ENCODE data around the gene KL.

Gene KL

DNA sequence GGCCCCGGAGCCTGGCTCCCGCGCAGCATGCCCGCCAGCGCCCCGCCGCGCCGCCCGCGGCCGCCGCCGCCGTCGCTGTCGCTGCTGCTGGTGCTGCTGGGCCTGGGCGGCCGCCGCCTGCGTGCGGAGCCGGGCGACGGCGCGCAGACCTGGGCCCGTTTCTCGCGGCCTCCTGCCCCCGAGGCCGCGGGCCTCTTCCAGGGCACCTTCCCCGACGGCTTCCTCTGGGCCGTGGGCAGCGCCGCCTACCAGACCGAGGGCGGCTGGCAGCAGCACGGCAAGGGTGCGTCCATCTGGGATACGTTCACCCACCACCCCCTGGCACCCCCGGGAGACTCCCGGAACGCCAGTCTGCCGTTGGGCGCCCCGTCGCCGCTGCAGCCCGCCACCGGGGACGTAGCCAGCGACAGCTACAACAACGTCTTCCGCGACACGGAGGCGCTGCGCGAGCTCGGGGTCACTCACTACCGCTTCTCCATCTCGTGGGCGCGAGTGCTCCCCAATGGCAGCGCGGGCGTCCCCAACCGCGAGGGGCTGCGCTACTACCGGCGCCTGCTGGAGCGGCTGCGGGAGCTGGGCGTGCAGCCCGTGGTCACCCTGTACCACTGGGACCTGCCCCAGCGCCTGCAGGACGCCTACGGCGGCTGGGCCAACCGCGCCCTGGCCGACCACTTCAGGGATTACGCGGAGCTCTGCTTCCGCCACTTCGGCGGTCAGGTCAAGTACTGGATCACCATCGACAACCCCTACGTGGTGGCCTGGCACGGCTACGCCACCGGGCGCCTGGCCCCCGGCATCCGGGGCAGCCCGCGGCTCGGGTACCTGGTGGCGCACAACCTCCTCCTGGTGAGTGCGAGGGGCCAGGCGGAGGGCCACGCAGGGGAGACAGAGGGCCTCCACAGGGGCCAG lies at the start of gene KL:
TSS of gene KL (plus strand) at position 10 of the 909 bp plus-strand sequence. CDS start at position 28, 18 bp downstream.
- DNase-seq (ENCODE audit: low read depth, low spot score): no peak

DNA sequence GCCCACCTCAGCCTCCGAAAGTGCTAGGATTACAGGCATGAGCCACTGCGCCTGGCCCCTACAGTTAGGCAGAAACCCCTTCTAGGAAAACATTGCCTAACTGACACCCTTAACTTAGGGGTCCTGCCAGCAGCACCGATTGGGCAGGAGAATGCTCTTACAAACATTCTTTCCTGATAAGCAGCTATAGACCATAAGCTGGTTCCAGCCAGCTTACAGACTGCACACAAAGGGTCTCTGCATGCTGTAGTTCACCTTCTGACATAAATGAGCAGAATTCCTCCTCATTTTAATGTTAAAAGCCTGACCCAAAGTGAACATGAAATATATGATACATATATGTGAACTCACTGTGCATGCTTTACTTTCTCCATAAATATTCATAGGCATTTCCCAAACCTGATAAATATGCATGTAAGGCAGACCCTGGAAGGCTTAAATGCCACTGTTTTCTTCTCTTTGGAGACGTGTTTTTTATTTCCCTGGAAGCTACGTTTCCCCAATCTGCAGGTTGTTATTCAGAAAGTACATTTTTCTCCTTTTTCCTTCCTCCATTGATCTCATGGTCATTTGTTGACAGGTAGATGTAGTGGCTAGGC lies 48.5 kb upstream of the KL start:
- no peak for DNase-seq (ENCODE audit: low read depth, low spot score)

DNA sequence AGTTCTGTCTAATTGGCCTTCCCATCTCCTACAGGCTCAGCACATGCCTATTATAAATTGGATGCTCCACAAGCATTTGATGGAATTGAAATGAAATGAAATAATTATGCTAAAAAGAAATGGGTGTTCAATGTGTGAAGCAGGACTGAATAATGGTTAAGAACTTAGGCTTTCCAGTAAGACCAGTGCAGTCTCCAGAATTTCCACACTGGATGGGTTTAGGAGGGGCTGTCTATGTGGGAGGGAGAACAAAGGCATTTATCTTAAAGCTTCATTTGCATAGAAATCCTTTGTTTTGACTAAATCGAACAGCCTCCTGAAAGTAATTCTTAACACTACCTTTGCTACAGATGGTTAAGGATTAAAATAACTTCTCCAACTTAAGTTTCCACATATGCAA lies 47.9 kb upstream of the KL start:
- no peak for DNase-seq (ENCODE audit: low read depth, low spot score)

DNA sequence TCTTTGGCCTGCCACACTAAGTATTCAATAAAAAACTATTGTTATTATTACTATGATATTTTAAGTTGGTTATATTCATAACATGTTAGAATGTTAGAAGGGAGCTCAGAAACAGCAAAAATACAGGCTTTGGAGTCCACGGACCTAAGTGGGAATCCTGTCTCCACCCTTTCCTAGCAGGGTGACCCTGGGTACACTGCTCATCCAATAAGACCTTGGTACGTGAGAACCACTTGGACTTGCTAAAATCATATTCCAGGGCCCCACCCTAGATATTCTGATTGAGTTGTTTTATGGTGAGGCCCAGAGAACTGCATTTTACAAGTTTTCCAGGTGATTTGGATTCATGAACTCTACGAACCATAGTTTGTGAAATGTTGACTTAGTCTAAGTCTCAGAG lies 47.4 kb upstream of the KL start:
- no peak for DNase-seq (ENCODE audit: low read depth, low spot score)

DNA sequence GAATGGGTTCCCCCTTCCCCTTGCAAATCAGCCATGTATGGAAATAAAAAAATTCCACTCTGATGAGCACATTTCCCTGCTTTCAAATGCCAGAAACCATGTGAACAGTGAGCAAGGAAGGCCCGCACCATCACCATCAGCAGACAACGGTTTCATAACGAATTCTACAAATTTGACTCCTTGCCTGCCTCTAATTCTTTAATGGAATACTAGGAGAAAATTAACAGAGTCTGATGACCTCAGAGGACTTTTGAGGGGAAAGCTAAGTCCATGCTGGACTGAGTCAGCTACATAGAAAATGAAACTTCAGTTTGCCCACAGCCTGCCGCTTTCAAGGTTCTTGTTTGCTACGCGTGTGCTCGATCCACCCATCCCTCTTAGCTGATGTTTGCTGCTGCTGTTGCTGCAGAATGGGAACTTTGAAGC lies 46.7 kb upstream of the KL start:
- DNase-seq (ENCODE audit: low read depth, low spot score): no peak

DNA sequence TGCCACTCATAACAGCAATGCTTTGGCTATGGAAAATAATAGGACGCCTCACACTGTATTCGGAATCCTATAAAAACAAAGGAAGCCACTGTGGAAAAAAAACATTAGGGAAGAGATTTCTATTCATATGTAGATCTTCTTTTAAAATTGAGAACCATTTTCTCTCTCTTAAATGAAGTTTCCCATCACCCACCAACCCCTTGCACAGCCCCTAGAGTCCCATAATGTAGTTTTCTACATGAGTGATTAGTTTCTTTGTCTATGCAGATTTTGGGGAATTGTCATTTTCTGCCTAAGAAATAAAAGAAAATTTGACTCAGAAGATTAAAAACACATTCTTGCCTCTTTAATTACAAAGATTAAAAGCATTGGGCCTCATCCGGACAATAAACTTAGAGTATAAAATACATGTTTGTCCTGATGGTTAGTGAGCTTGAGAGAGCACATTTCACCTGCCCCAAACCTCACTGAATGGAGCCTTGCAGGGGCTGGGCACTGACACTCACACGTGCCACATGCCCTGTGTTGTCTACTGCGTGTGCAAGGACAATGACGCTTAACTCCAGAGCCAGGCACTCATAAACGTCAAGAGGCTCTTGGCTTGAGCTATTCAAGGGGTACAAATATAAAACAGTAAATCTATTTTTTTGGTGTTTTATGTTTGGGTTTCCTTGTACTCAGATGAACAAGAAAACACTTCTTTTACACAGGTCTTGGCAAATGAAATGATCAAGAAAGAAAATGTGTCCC lies 40.0 kb upstream of the KL start:
- DNase-seq (ENCODE audit: low read depth, low spot score): no peak

DNA sequence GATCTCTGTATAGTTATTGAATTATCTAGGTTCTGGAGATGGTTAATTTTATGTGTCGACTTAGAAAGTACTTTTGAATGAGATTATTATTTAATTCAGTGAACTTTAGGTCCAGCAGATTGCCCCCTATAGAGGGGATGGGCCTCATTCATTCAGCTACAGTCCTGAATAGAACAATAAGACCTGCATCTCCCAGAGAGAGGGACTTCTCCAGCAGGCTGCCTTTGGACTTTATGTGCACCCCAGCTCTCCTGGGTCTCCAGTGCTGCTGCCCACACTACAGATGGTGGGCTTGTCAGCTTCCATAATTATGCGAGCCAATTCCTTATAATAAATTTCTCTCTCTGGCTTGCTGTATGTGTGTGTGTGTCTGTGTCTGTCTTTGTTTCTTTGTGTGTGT lies 39.3 kb upstream of the KL start:
- DNase-seq (ENCODE audit: low read depth, low spot score): no peak

DNA sequence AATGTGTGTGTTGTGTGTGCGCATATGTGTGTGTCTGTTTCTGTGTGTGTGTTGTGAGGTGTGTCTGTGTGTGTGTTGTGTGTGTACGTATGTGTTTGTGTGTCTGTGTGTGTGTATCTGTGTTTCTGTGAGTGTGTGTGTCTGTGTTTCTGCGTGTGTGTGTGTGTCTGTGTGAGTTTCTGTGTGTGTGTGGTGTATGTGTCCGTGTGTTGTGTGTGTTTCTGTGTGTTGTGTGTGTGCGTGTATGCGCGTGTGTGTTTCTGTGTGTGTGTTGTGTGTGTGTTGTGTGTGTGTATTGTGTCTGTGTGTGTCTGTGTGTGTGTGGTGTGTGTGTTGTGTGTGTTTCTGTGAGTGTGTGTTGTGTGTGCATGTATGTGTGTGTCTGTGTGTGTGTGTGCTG lies 38.9 kb upstream of the KL start:
- no peak for DNase-seq (ENCODE audit: low read depth, low spot score)

DNA sequence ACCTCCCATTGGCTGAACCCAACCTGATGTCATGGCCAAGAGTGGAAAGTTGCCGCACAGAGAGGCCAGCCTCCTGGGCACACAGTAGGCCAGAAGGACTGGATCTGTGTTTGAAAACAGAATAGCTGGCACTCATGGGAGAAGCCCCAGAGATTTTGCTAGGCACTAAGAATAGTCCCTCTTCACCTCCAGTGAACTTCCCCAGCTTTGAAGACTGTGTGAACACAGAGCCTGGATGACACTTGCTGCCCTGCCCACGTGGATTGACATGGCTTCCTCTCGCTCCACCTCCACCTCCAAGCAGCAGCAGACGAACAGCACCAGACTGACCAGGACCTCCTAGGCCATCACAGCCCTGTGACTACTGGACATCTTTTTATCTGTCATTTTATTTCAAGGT lies 37.9 kb upstream of the KL start:
- no peak for DNase-seq (ENCODE audit: low read depth, low spot score)

DNA sequence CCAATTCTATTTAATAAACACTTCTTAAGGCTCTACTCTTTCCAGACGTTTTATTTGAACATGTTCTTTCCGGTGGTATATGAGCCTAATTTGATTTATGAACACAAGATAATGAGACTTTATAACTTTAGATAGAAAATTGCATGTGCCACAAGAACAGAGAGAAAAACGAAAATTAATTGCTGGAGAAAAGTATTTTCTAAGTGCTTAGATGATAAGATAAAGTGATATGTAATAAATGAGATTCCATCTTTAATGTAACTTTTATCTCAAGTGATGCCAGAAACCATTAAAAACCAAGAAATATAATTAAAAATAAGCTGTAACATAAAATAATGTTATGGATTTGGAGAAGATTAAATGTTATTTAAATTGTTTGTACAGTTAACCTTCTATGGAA lies 33.2 kb upstream of the KL start:
- no peak for DNase-seq (ENCODE audit: low read depth, low spot score)

DNA sequence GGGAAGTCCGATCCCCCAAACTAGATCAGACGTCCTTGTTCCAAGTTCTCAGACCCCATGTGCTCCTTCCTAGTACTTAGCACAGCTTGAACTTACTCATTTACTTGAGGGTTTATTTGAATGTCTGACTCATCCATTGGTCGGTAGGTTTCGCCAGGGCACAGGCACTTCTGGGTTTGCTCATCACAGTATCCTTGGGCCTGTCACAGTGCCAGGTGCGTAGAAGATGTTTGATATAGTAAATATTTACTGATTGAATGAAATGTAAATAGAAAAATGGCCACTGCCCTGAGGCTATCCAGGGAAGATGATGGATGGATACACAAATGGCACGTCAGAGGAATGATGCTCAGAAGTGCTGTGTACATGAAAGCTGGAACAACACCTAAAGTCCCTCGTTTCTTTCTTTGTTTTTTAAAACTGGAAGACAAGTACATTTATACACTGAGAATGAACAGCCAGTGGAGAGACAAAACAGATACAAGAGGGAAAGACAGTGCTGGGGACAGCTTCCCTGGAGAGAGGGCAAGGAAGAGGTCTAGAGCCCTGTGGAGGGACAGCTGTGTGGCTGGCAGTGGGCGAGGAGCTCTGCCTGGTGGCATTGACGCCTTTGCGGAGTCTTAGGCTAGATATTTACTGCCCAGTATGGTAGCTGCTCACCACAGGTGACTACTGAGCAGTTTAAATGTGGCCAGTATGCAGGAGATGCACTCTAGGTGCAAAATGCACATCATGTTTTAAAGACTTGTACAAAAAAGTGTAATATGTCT lies 31.2 kb upstream of the KL start:
- no peak for DNase-seq (ENCODE audit: low read depth, low spot score)

DNA sequence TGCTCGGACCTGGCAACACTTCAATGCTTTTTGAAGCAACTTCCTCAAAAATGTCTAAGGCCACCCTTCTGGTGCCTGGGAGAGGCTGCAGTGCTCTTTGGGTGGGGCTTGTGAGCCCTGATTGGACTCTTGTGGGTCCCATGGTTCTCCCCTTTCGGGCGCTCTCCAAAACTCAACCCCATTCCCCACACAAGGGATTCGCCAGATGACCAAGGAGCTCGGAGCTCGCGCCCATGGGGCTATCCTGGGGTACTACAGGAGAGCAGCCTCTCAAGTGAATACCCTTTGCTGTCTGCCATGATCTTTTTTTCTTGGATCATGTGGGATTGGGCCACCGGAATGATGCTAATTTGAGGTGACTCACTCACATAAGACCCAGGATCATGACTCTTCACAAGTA lies 29.7 kb upstream of the KL start:
- DNase-seq (ENCODE audit: low read depth, low spot score): no peak

DNA sequence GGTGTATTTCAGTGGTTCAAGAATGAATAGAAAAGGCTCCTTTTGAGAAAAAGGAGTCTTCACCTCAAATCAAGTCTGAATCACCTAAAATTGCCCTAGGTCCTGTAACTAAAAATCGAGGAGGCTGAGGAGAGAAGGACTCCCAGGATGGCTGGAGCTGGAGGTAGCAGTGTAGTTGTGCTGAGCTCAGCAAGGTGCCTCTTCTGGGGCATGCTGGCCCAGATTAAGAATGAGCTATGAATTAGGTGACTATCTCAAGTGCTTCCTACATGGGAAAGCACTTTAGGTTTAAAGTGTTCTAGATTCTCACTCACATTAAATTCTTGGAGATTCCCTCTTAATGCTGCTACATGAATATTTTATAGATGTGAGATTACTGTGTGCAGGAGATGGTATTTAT lies 28.8 kb upstream of the KL start:
- no peak for DNase-seq (ENCODE audit: low read depth, low spot score)

DNA sequence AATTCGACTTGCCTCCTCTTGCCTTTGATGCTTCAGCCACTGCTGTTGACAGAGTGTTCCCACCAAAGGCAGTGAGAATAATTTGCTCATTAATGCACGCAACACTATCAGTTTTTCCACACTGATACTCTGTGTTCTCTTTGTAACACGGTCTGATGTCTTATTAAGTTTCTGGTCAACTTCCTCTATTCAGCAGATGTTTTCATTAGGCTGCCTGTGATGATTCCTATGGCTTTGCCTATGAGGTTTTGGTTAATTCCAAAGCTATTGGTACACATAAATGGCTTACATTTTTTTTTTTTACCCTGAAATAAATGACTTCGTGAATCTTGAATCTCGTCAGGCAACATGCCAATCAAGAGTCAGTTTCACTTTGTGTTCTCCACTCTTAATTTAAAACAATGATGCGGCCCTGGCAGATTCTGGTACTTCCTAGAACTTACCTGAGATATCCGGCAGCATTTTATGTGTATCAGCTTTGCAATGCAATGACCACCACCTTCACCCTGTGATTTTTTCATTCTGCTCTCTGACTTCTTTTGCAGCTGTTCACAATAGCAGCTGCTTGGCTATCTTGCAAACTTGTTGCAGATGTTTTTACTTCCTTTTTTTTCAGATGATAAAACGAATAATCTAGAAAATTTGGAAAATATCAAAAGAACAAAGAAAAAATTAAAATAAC lies 27.5 kb upstream of the KL start:
- DNase-seq (ENCODE audit: low read depth, low spot score): no peak

DNA sequence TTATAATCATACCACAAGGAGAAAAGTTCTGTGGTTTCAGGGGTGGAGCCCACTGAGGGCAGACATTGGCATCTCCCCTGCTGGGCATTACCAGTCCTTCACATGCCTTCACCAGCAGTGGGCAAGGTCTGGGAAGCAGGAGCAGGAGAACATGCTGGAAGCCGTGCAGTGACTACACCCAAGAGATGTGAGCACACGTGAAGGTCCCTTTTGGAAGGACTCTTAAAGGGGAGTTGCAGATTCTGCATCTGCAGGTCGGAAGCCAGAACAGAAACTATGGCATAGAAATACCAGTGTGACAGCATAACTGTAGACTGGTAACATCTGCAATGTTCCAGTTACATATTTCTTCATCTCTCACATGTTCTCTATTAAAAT lies 26.9 kb upstream of the KL start:
- DNase-seq (ENCODE audit: low read depth, low spot score): no peak

DNA sequence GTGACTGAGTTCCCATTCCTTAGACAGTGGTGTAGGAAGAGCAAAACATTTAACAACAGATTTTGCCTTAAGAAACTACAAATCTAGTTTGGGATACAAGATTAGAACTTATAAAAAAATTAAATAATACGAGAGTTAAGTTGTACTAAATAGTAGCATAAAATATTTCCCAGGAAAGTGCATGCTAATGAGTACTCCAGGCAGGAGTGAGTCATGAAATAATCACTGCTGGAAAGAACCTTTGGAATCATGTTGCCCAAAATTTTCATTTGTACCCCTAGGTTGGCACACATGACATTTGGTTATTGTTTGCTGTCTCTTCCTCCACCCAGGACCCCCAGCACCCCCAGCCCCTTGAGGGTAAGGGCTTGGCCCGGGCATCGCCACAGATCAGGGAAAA lies 26.3 kb upstream of the KL start:
- no peak for DNase-seq (ENCODE audit: low read depth, low spot score)

DNA sequence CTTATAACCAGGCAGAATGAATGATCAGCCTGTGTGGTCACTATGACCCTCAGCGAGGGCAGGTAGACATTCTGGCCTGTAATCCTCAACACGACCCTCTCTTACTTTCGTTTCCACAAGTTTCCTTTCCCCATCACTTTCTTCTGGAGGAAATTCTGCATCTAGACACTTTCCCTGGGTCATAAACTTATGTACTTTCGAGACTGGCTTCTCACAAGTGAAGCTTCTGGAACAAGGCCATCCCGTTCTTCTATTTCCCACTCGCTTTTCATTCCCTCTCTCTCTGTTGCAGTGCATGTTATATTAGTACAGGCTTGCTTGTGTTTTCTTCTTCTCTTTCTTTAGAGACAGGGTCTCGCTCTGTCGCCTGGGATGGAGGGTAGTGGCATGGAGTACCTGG lies 23.1 kb upstream of the KL start:
- no peak for DNase-seq (ENCODE audit: low read depth, low spot score)

DNA sequence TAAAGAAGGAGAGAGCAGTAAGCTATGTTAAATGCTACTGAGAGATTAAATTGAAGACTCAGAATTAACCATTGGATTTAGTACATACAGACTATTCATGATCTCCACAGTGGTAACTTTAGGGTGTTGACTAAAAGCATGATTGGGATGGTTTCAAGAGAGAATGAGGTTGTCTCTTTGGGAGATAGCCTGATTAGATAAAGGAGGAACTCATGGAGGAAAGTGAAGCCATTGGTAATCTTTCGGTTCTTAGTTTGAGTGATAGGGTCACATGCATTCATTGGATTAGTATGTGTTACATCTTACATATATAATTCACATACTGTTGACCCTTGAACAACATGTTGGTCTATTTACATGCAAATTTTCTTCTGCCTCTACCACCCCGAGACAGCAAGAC lies 18.8 kb upstream of the KL start:
- no peak for DNase-seq (ENCODE audit: low read depth, low spot score)

DNA sequence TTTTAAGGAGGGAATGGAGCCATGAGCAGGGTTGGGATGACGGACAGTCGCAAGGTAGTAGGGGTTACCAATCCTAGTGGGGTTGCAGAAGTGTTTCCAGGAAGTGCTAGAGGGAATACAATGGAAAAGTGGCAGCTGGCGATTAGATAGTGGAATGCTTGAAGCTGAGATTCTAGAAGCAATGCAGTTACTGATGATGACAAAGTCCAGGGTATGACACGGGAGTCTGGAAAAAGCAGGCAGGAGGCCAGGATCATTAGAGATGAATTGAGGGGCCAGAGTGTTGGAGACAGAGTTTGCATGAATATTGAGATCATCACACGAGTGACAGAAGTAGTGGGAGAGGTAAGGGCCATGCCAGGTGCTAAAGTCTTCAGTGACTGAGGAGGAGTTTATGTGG lies 17.3 kb upstream of the KL start:
- DNase-seq (ENCODE audit: low read depth, low spot score): no peak

DNA sequence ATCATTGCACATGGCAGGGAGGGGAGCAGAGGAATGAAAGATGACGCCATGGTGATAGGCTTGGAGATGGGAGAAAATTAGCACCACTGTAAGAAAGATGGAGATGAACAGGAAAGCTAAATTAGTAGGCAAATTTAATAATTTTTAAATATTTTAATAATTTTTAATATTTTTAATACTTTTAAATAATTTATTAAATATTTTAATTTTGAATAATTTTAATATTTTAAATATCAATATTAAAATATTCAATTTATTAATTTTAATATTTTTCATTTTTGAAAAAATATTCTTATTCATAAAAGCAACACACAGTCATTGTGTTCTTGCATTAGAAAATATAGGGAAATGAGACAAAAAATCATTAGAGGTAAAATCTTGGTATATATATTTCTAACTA lies 15.9 kb upstream of the KL start:
- no peak for DNase-seq (ENCODE audit: low read depth, low spot score)

DNA sequence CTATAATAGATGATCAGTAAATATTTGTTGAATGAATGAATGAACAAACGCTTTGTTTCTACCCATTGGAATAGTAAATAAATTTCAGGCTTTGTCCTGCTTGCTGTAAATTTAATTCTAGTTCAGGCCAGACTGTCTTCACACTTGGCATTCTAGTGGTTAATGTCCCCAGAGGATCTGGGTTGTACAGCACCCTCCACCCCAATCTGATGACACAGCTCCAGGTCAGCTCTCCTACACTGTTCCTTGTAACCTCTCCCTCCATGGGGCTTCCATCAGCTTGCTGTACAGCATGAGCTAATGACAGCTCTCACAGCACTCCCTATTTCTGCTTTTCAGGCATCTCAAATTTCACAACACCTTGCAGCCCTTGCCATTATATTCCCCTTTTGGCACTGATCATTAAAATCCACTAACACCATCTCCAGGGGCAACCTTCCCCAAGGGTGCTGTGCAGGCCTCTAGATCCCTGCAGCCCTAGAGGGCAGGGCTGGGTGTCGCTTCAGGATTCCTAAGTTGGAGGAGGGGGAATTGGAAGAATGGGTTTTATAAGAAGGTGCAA lies 12.7 kb upstream of the KL start:
- DNase-seq (ENCODE audit: low read depth, low spot score): no peak

Measured in iPS DF 19.7 (cell line).